HCT116 (cell line): ENCODE data around the gene TNFRSF1A. TPM values are rescaled to one million over a fixed set of nuclear protein-coding genes. Genes with fewer than 3 reads are reported as not detected.

Experiments
- ATAC-seq: fragments of 200-7000 bp; cut with Tn5 transposase; 2 replicates; pipeline ENCODE4 v1.9.1; 2020; ENCODE audit warnings: mild to moderate bottlenecking, moderate library complexity
- BruUV-seq: library from RNA; stranded (reverse); fragments of 400-500 nt; replicated peaks from 2 replicates; lab custom pipeline; 2021; lab: Mats Ljungman, UMichigan
- CTCF ChIA-PET: fragments of 300-600 bp; sonication (Branson Sonifier 250); formaldehyde crosslinking; loops from one replicate; lab custom pipeline; 2021; ENCODE audit warnings: antibody characterized with exemption; lab: Charles Lee
- POLR2A ChIA-PET: fragments of 300-600, 350-600 bp; sonication (Branson Sonifier 250); formaldehyde crosslinking; loops from one replicate; lab custom pipeline; 2021; ENCODE audit warnings: antibody characterized with exemption; lab: Charles Lee
- RAD21 ChIA-PET, 2 experiments: fragments of 300-600 bp; sonication (Branson Sonifier 250); formaldehyde crosslinking; loops; one replicate each; lab custom pipeline; 2023; ENCODE audit warnings: low total read pairs in 2 of 2; ENCODE audit not compliant: uncharacterized antibody in 2 of 2, unreplicated experiment in 2 of 2, low non-redundant PET in 1 of 2; lab: Charles Lee
- DNase-seq: peaks from one replicate; pipeline ENCODE4 v3.0.0-alpha.2; 2010; ENCODE audit warnings: low read depth, low spot score
- H2AFZ ChIP-seq: fragments of 200-600 bp; shearing (Covaris generic), sonication (generic); 2 replicates; pipeline ENCODE4 v1.6.1; 2017; ENCODE audit warnings: low read depth, mixed run types, mixed read lengths, antibody characterized with exemption, low read length; ENCODE audit not compliant: poor library complexity, severe bottlenecking
- H3K27ac ChIP-seq: 2 replicates; pipeline ENCODE4 v1.5.1; 2012; ENCODE audit warnings: low read depth, low read length
- H3K27me3 ChIP-seq: fragments of 200-600 bp; sonication (generic); 2 replicates; pipeline ENCODE4 v1.6.1; 2016; ENCODE audit warnings: mixed run types, low read length, mixed read lengths; ENCODE audit not compliant: insufficient read depth
- H3K36me3 ChIP-seq, 2 experiments: fragments of 200-500 bp in 1 of 2; fragments of 200-600 bp in 1 of 2; sonication (Bioruptor generic) in 1 of 2; sonication (generic) in 1 of 2; 2 replicates each; pipeline versions ENCODE4 v1.5.1 to v1.6.1; 2014 to 2016; ENCODE audit warnings: low read length in 2 of 2, inconsistent platforms in 1 of 2, mixed read lengths in 1 of 2, mixed run types in 1 of 2; ENCODE audit not compliant: insufficient read depth in 2 of 2, control insufficient read depth in 1 of 2
- H3K4me1 ChIP-seq, 2 experiments: fragments of 200-600 bp in 1 of 2; sonication (generic) in 1 of 2; 2 replicates each; pipeline versions ENCODE4 v1.5.1 to v1.6.1; 2012 to 2017; ENCODE audit warnings: low read length in 2 of 2, inconsistent platforms in 1 of 2, mild to moderate bottlenecking in 1 of 2, mixed read lengths in 1 of 2, mixed run types in 1 of 2, moderate library complexity in 1 of 2; ENCODE audit not compliant: insufficient read depth in 2 of 2, control insufficient read depth in 1 of 2
- H3K4me2 ChIP-seq: fragments of 200-600 bp; sonication (generic); 2 replicates; pipeline ENCODE4 v1.6.1; 2017; ENCODE audit warnings: mixed run types, low read length, mixed read lengths
- H3K4me3 ChIP-seq, 2 experiments: fragments of 200-600 bp in 1 of 2; sonication (generic) in 1 of 2; replicated peaks in 1 of 2; 2 replicates each; pipeline ENCODE4 v1.5.1; 2011 to 2016; ENCODE audit warnings: low read length in 2 of 2, control low read depth in 1 of 2, low read depth in 1 of 2, mild to moderate bottlenecking in 1 of 2, mixed read lengths in 1 of 2, mixed run types in 1 of 2
- H3K79me2 ChIP-seq: fragments of 200-600 bp; sonication (generic); 2 replicates; pipeline ENCODE4 v1.6.1; 2017; ENCODE audit warnings: mild to moderate bottlenecking, mixed run types, low read length, moderate library complexity, mixed read lengths; ENCODE audit not compliant: insufficient read depth
- H3K9ac ChIP-seq: fragments of 200-600 bp; sonication (generic); 2 replicates; pipeline ENCODE4 v1.6.1; 2016; ENCODE audit warnings: low read length, mixed read lengths
- H3K9me2 ChIP-seq: fragments of 200-600 bp; sonication (generic), shearing (Covaris generic); 2 replicates; pipeline ENCODE4 v1.6.1; 2017; ENCODE audit warnings: mixed run types, mild to moderate bottlenecking, moderate library complexity; ENCODE audit not compliant: insufficient read depth
- H3K9me3 ChIP-seq, 2 experiments: fragments of 200-500 bp in 1 of 2; fragments of 200-600 bp in 1 of 2; sonication (Bioruptor generic) in 1 of 2; sonication (generic) in 1 of 2; 2 replicates each; pipeline ENCODE4 v1.6.1; 2014 to 2017; ENCODE audit warnings: low read length in 2 of 2, mixed read lengths in 2 of 2, inconsistent platforms in 1 of 2, low read depth in 1 of 2, mild to moderate bottlenecking in 1 of 2, mixed run types in 1 of 2, moderate library complexity in 1 of 2; ENCODE audit not compliant: control insufficient read depth in 1 of 2, insufficient read depth in 1 of 2
- H4K20me1 ChIP-seq: fragments of 200-600 bp; sonication (generic), shearing (Covaris generic); 2 replicates; pipeline ENCODE4 v1.6.1; 2017; ENCODE audit warnings: mixed run types, mild to moderate bottlenecking, moderate library complexity; ENCODE audit not compliant: insufficient read depth
- ATF3 ChIP-seq: IDR thresholded peaks from 2 replicates; pipeline ENCODE4 v1.6.1; 2012
- CBX3 ChIP-seq: IDR thresholded peaks from 2 replicates; pipeline ENCODE4 v1.6.1; 2012; ENCODE audit warnings: low read depth
- CEBPB ChIP-seq: IDR thresholded peaks from 2 replicates; pipeline ENCODE4 v1.6.1; 2012; ENCODE audit warnings: low read depth
- ELF1 ChIP-seq: IDR thresholded peaks from 2 replicates; pipeline ENCODE4 v1.6.1; 2012; ENCODE audit warnings: low read depth, borderline replicate concordance
- EZH2 ChIP-seq: fragments of 200-600 bp; sonication (generic); IDR thresholded peaks from 2 replicates; pipeline ENCODE4 v1.6.1; 2017; ENCODE audit warnings: antibody characterized with exemption, mixed run types
- EZH2phosphoT487 ChIP-seq: fragments of 200-600 bp; IDR thresholded peaks from 2 replicates; pipeline ENCODE4 v1.6.1; 2018; ENCODE audit warnings: antibody characterized with exemption, borderline replicate concordance
- JUND ChIP-seq: IDR thresholded peaks from 2 replicates; pipeline ENCODE4 v1.6.1; 2012
- MAX ChIP-seq: IDR thresholded peaks from 2 replicates; pipeline ENCODE4 v1.6.1; 2012
- POLR2A ChIP-seq: IDR thresholded peaks from 2 replicates; pipeline ENCODE4 v1.7.0; 2011; ENCODE audit warnings: borderline replicate concordance; ENCODE audit not compliant: insufficient read depth, insufficient read length; ENCODE audit errors: extremely low read depth
- POLR2AphosphoS5 ChIP-seq: IDR thresholded peaks from 2 replicates; pipeline ENCODE4 v1.6.1; 2011; ENCODE audit warnings: mild to moderate bottlenecking, low read depth, low read length, moderate library complexity
- SIN3A ChIP-seq: IDR thresholded peaks from 2 replicates; pipeline ENCODE4 v1.6.1; 2012; ENCODE audit warnings: low read depth
- SP1 ChIP-seq: IDR thresholded peaks from 2 replicates; pipeline ENCODE4 v1.6.1; 2012; ENCODE audit warnings: low read depth
- SRF ChIP-seq: IDR thresholded peaks from 2 replicates; pipeline ENCODE4 v1.6.1; 2012; ENCODE audit warnings: low read depth
- YY1 ChIP-seq: IDR thresholded peaks from 2 replicates; pipeline ENCODE4 v1.6.1; 2011; ENCODE audit warnings: low read length, low read depth, moderate library complexity, mild to moderate bottlenecking; ENCODE audit not compliant: insufficient replicate concordance; ENCODE audit errors: extremely low read depth
- ZFX ChIP-seq: fragments of 450-650 bp; IDR thresholded peaks from 2 replicates; pipeline ENCODE4 v1.6.1; 2017
- intact Hi-C: fragments of 100-400 bp; cut with micrococcal nuclease; formaldehyde crosslinking; loops from 2 replicates; pipeline ENCODE4 v1.10.0; 2022
- total RNA-seq: library from RNA; stranded (reverse); gene quantifications from one replicate; pipeline ENCODE4 v1.2.1, GENCODE V29; 2021; ENCODE audit not compliant: unreplicated experiment
- TF ChIP-seq, protein P1 (sequence below): IDR thresholded peaks from 2 replicates; pipeline ENCODE4 v1.6.1; 2012; ENCODE audit warnings: low read depth

TNFRSF1A gene
- total RNA-seq, 1 experiment from 2014 or later = 129 TPM

- H3K4me3 ChIP-seq = peak overlapping the region; percentile 60 to 72
- RAD21 ChIA-PET = interaction anchor here in 1 of 2 experiments (0.7 to 1.5 kb wide), 3 partner anchors 18 to 40 kb away, joined by 3 to 9 read pairs (median 4); no protein-coding TSS in a partner anchor
- H3K9ac ChIP-seq = peak overlapping the region; percentile 85
- no peaks in the 10 kb centered on the region for H3K27me3 ChIP-seq
- H3K9me3 ChIP-seq = no peaks in the 10 kb centered on the region
- TF ChIP-seq ZFX (peak; percentile 67; the same call in 1 of the 2 replicates), POLR2AphosphoS5 (peak; percentile 85), SRF (no peak), POLR2A (peak; percentile 46), CBX3 (no peak)
- peak overlapping the region; percentile 99 for H3K27ac ChIP-seq
- peaks cover 60% of the 10 kb centered on the region for H3K79me2 ChIP-seq
- H3K36me3 ChIP-seq = peaks cover 2 to 23% of the 10 kb centered on the region in 2 experiments; a peak in 3 of 4 replicates
- BruUV-seq = TSS peak; percentile 85
- intact Hi-C loops = no loop called here
- ATAC-seq = peak; percentile 82
- no peak for DNase-seq
- no peaks in the 10 kb centered on the region for H3K9me2 ChIP-seq
- POLR2A ChIA-PET = interaction anchor here (0.7 to 2.4 kb wide), 8 partner anchors 18 to 360 kb away, joined by 3 to 9 read pairs (median 3); partner anchors contain the start of genes COPS7A and GAPDH
- H2AFZ ChIP-seq = no peak overlapping the region
- H3K4me1 ChIP-seq = peaks cover 64 to 83% of the 10 kb centered on the region in 2 experiments
- H3K4me2 ChIP-seq = peak overlapping the region; percentile 98
- no peaks in the 10 kb centered on the region for H4K20me1 ChIP-seq
- CTCF ChIA-PET = interaction anchor here (1.3 to 1.8 kb wide), 2 partner anchors 14 to 102 kb away, joined by 3 read pairs; no protein-coding TSS in a partner anchor
These were observed 21.6 kb upstream of the TNFRSF1A start for GRCh38 chr12:6363330-6364043.

GRCh38 chr12:6363010-6363329 is 21.1 kb upstream of the TNFRSF1A start:
- ChIA-PET RAD21 (interaction anchor here in 1 of 2 experiments (1.5 kb wide), 1 partner anchor 17 kb away, joined by 3 read pairs; no protein-coding TSS in a partner anchor), POLR2A (interaction anchor here (0.7 to 2.4 kb wide), 8 partner anchors 17 to 361 kb away, joined by 3 to 9 read pairs (median 3); partner anchors contain the start of genes COPS7A and GAPDH), CTCF (interaction anchor here (1.3 to 1.8 kb wide), 2 partner anchors 13 to 102 kb away, joined by 3 read pairs; no protein-coding TSS in a partner anchor)
- no peaks in the 10 kb centered on the region for H4K20me1 ChIP-seq
- no peaks in the 10 kb centered on the region for H3K27me3 ChIP-seq
- H2AFZ ChIP-seq = no peak overlapping the region
- peaks cover 59 to 78% of the 10 kb centered on the region in 2 experiments for H3K4me1 ChIP-seq
- peaks cover 55% of the 10 kb centered on the region for H3K79me2 ChIP-seq
- H3K4me3 ChIP-seq = 0 out of 4 replicates have a peak overlapping the region, but pooled peaks of 1 of the 2 experiments have one; percentile 15
- no peak for ATAC-seq
- H3K9me3 ChIP-seq = no peaks in the 10 kb centered on the region
- peak overlapping the region; percentile 98 for H3K4me2 ChIP-seq
- peaks cover 2 to 21% of the 10 kb centered on the region in 2 experiments; a peak in 3 of 4 replicates for H3K36me3 ChIP-seq
- no peaks in the 10 kb centered on the region for H3K9me2 ChIP-seq
- no TSS peak for BruUV-seq
- H3K27ac ChIP-seq = peak overlapping the region; percentile 99
- DNase-seq = no peak
- H3K9ac ChIP-seq = peak overlapping the region; percentile 85
- intact Hi-C loops = no loop called here
- TF ChIP-seq POLR2AphosphoS5 (no peak), POLR2A (no peak), CEBPB (no peak), EZH2phosphoT487 (no peak), SP1 (no peak), SIN3A (no peak), SRF (no peak), JUND (no peak), ELF1 (no peak), YY1 (no peak), MAX (no peak), ATF3 (no peak), EZH2 (no peak)
- TF ChIP-seq, protein P1, sequence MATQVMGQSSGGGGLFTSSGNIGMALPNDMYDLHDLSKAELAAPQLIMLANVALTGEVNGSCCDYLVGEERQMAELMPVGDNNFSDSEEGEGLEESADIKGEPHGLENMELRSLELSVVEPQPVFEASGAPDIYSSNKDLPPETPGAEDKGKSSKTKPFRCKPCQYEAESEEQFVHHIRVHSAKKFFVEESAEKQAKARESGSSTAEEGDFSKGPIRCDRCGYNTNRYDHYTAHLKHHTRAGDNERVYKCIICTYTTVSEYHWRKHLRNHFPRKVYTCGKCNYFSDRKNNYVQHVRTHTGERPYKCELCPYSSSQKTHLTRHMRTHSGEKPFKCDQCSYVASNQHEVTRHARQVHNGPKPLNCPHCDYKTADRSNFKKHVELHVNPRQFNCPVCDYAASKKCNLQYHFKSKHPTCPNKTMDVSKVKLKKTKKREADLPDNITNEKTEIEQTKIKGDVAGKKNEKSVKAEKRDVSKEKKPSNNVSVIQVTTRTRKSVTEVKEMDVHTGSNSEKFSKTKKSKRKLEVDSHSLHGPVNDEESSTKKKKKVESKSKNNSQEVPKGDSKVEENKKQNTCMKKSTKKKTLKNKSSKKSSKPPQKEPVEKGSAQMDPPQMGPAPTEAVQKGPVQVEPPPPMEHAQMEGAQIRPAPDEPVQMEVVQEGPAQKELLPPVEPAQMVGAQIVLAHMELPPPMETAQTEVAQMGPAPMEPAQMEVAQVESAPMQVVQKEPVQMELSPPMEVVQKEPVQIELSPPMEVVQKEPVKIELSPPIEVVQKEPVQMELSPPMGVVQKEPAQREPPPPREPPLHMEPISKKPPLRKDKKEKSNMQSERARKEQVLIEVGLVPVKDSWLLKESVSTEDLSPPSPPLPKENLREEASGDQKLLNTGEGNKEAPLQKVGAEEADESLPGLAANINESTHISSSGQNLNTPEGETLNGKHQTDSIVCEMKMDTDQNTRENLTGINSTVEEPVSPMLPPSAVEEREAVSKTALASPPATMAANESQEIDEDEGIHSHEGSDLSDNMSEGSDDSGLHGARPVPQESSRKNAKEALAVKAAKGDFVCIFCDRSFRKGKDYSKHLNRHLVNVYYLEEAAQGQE = no peak
